Measurements from ENCODE around the gene LRBA. TPM values are rescaled to one million over a fixed set of nuclear protein-coding genes. Genes with fewer than 3 reads are reported as not detected.

LRBA gene
- total RNA-seq, 1 donor from 2014 or later: 28.2 TPM

DNA sequence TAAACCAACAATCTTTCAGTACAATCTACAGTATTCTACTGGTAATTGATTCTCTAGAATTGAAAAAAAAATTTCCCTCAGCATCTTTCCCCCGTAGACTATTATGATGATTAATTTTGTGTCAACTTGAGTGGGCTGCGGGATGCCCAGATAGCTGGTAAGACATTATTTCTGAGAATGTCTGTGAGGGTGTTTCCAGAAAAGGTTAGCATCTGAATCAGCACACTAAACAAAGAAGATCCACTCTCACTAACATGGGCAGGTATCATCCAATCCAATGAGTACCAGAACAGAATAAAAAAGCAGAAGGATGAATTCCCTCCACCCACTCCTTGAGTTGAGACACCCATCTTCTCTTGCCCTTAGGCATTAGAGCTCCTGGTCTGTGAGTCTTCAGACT, 619.2 kb downstream of the LRBA start:
- Mint-ChIP-seq H3K9me3 (peaks cover 10% of the 10 kb centered on the region), H3K27me3 (ENCODE audit: low read depth) (no peaks in the 10 kb centered on the region), H3K4me1 (no peaks in the 10 kb centered on the region), H3K27ac (ENCODE audit: unreplicated experiment) (no peak overlapping the region), H3K4me3 (no peak overlapping the region), H3K36me3 (ENCODE audit: low read depth) (peaks cover 8% of the 10 kb centered on the region)
- TF ChIP-seq, protein P1, sequence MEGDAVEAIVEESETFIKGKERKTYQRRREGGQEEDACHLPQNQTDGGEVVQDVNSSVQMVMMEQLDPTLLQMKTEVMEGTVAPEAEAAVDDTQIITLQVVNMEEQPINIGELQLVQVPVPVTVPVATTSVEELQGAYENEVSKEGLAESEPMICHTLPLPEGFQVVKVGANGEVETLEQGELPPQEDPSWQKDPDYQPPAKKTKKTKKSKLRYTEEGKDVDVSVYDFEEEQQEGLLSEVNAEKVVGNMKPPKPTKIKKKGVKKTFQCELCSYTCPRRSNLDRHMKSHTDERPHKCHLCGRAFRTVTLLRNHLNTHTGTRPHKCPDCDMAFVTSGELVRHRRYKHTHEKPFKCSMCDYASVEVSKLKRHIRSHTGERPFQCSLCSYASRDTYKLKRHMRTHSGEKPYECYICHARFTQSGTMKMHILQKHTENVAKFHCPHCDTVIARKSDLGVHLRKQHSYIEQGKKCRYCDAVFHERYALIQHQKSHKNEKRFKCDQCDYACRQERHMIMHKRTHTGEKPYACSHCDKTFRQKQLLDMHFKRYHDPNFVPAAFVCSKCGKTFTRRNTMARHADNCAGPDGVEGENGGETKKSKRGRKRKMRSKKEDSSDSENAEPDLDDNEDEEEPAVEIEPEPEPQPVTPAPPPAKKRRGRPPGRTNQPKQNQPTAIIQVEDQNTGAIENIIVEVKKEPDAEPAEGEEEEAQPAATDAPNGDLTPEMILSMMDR (conservative IDR thresholded peaks at IDR 0.05): no peak
- DNase-seq (ENCODE audit: low read depth, low spot score): no peak

GRCh38 chr4:150394046-150394445, 621.0 kb downstream of the LRBA start:
- Mint-ChIP-seq H3K27me3 (ENCODE audit: low read depth) (no peaks in the 10 kb centered on the region), H3K4me1 (no peaks in the 10 kb centered on the region), H3K36me3 (ENCODE audit: low read depth) (peaks cover 8% of the 10 kb centered on the region), H3K9me3 (peaks cover 10% of the 10 kb centered on the region), H3K27ac (ENCODE audit: unreplicated experiment) (no peak overlapping the region), H3K4me3 (no peak overlapping the region)
- DNase-seq (ENCODE audit: low read depth, low spot score): no peak
- TF ChIP-seq, protein P1 (conservative IDR thresholded peaks at IDR 0.05): no peak

DNA sequence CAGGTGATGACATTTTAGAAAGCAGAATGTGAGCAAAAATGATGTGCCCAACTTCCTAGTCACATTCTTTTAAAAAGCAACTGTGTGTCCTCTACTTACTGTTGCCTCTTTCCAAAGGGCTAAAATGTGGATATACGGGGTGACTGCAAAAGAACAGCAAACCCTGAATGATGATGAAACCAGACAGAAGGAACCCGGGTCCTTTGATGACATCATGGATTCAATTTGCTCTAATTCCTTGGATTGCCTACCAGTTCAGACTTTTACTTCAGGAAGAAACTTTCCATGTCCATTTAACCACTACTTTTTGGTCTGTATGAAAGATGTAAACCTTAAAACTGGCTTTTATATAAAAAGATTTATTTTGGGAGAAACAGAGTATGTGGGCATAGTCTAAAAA, 624.0 kb downstream of the LRBA start:
- Mint-ChIP-seq H3K4me1 (no peaks in the 10 kb centered on the region), H3K27ac (ENCODE audit: unreplicated experiment) (no peak overlapping the region), H3K4me3 (no peak overlapping the region), H3K27me3 (ENCODE audit: low read depth) (no peaks in the 10 kb centered on the region), H3K36me3 (ENCODE audit: low read depth) (peaks cover 8% of the 10 kb centered on the region), H3K9me3 (peaks cover 12% of the 10 kb centered on the region)
- TF ChIP-seq, protein P1 (conservative IDR thresholded peaks at IDR 0.05): no peak
- no peak for DNase-seq (ENCODE audit: low read depth, low spot score)

GRCh38 chr4:150390531-150390910, 624.6 kb downstream of the LRBA start:
- Mint-ChIP-seq H3K9me3 (peaks cover 12% of the 10 kb centered on the region), H3K27ac (ENCODE audit: unreplicated experiment) (no peak overlapping the region), H3K4me3 (no peak overlapping the region), H3K36me3 (ENCODE audit: low read depth) (peaks cover 8% of the 10 kb centered on the region), H3K4me1 (peaks cover 3% of the 10 kb centered on the region), H3K27me3 (ENCODE audit: low read depth) (no peaks in the 10 kb centered on the region)
- TF ChIP-seq, protein P1 (conservative IDR thresholded peaks at IDR 0.05): no peak
- no peak for DNase-seq (ENCODE audit: low read depth, low spot score)

GRCh38 chr4:150389896-150390530, 625.1 kb downstream of the LRBA start:
- TF ChIP-seq, protein P1 (conservative IDR thresholded peaks at IDR 0.05): no peak
- Mint-ChIP-seq H3K27ac (ENCODE audit: unreplicated experiment) (no peak overlapping the region), H3K4me3 (no peak overlapping the region), H3K27me3 (ENCODE audit: low read depth) (no peaks in the 10 kb centered on the region), H3K9me3 (peaks cover 12% of the 10 kb centered on the region), H3K36me3 (ENCODE audit: low read depth) (peaks cover 8% of the 10 kb centered on the region), H3K4me1 (peaks cover 7% of the 10 kb centered on the region)
- DNase-seq (ENCODE audit: low read depth, low spot score): no peak
